Panc1 (cell line): ENCODE results near the gene MYL12A. TPM values are rescaled to one million over a fixed set of nuclear protein-coding genes. Genes with fewer than 3 reads are reported as not detected.

Source experiments
- ATAC-seq: fragments of 200-7000 bp; cut with Tn5 transposase; 2 replicates; pipeline ENCODE4 v1.9.1; 2020; ENCODE audit warnings: mild to moderate bottlenecking, moderate library complexity
- BruUV-seq: library from RNA; stranded (reverse); fragments of 400-500 nt; replicated peaks from 2 replicates; lab custom pipeline; 2021; lab: Mats Ljungman, UMichigan
- CTCF ChIA-PET: fragments of 300-600 bp; sonication (Branson Sonifier 250); formaldehyde crosslinking; loops from one replicate; lab custom pipeline; 2022; ENCODE audit warnings: antibody characterized with exemption; lab: Charles Lee
- POLR2A ChIA-PET: fragments of 300-600 bp; sonication (Branson Sonifier 250); formaldehyde crosslinking; loops from one replicate; lab custom pipeline; 2022; ENCODE audit warnings: antibody characterized with exemption; lab: Charles Lee
- DNase-seq: peaks from one replicate; pipeline ENCODE4 v3.0.0-alpha.2; 2010; ENCODE audit warnings: low read depth, low spot score
- H3K27ac ChIP-seq: 2 replicates; pipeline ENCODE4 v1.5.1; 2011; ENCODE audit warnings: mild to moderate bottlenecking, low read length, inconsistent platforms
- H3K27me3 ChIP-seq: fragments of 200-500 bp; sonication (Bioruptor generic); 2 replicates; pipeline ENCODE4 v1.6.0; 2014; ENCODE audit warnings: low read length, inconsistent platforms; ENCODE audit not compliant: control insufficient read depth, insufficient read depth
- H3K36me3 ChIP-seq: fragments of 200-500 bp; sonication (Bioruptor generic); 2 replicates; pipeline ENCODE4 v1.5.1; 2014; ENCODE audit warnings: inconsistent platforms, mild to moderate bottlenecking, low read length, moderate library complexity; ENCODE audit not compliant: control insufficient read depth, insufficient read depth
- H3K4me1 ChIP-seq: 2 replicates; pipeline ENCODE4 v1.5.1; 2011; ENCODE audit warnings: inconsistent platforms, mild to moderate bottlenecking, low read length, moderate library complexity; ENCODE audit not compliant: control insufficient read depth, insufficient read depth
- H3K4me3 ChIP-seq, 2 experiments: 2 replicates each; pipeline ENCODE4 v1.5.1; 2011 to 2012; ENCODE audit warnings: low read depth in 2 of 2, low read length in 2 of 2, mild to moderate bottlenecking in 2 of 2, inconsistent platforms in 1 of 2, moderate library complexity in 1 of 2
- H3K9me3 ChIP-seq: fragments of 200-500 bp; sonication (Bioruptor generic); 2 replicates; pipeline ENCODE4 v1.5.1; 2014; ENCODE audit warnings: low read depth, mild to moderate bottlenecking, inconsistent platforms, low read length, moderate library complexity; ENCODE audit not compliant: control insufficient read depth, insufficient read depth
- CTCF ChIP-seq: fragments of 450-650 bp; IDR thresholded peaks from 2 replicates; pipeline ENCODE4 v1.5.1; 2017; ENCODE audit warnings: mild to moderate bottlenecking
- POLR2AphosphoS5 ChIP-seq: IDR thresholded peaks from 2 replicates; pipeline ENCODE4 v1.6.1; 2012; ENCODE audit warnings: mild to moderate bottlenecking, low read depth, low read length, moderate library complexity
- REST ChIP-seq, 2 experiments: IDR thresholded peaks; 2 replicates each; pipeline ENCODE4 v1.6.1; 2011 to 2012; ENCODE audit warnings: low read depth in 2 of 2, control low read depth in 1 of 2, low read length in 1 of 2, mild to moderate bottlenecking in 1 of 2, moderate library complexity in 1 of 2; ENCODE audit not compliant: insufficient read depth in 1 of 2
- SIN3A ChIP-seq: IDR thresholded peaks from 2 replicates; pipeline ENCODE4 v1.6.1; 2012; ENCODE audit warnings: low read depth, mild to moderate bottlenecking, low read length, moderate library complexity, borderline replicate concordance; ENCODE audit not compliant: insufficient read depth
- TCF7L2 ChIP-seq: IDR thresholded peaks from 2 replicates; pipeline ENCODE4 v1.6.1; 2011; ENCODE audit warnings: mild to moderate bottlenecking, low read depth, low read length, inconsistent platforms
- in situ Hi-C: cut with HindIII; loops from 2 replicates; pipeline ENCODE4 v1.10.0; 2016; ENCODE audit warnings: low sequenced_read_pairs, low pct_unique_long_range_greater_than_20kb
- intact Hi-C: fragments of 100-400 bp; cut with micrococcal nuclease; formaldehyde crosslinking; loops from one replicate; pipeline ENCODE4 v1.10.0; 2022; ENCODE audit not compliant: unreplicated experiment
- total RNA-seq: library from RNA; stranded (reverse); gene quantifications from one replicate; pipeline ENCODE4 v1.2.1, GENCODE V29; 2021; ENCODE audit not compliant: unreplicated experiment

Gene MYL12A
- total RNA-seq, 1 experiment from 2014 or later: 489 TPM

- intact Hi-C loops: no loop called here
- BruUV-seq: no TSS peak
- ChIA-PET CTCF (no interaction called here), POLR2A (interaction anchor here (0.9 kb wide), 1 partner anchor 197 kb away, joined by 3 read pairs; no protein-coding TSS in a partner anchor)
- H3K27ac ChIP-seq: peak overlapping the region; percentile 100
- no peak for TF ChIP-seq CTCF
- no peak for TF ChIP-seq TCF7L2
- TF ChIP-seq REST (IDR thresholded peaks at IDR 0.05; ENCODE audit: insufficient read depth in 1 of 2, low read depth in 2 of 2, low read length in 1 of 2): no peak
- TF ChIP-seq SIN3A: no peak
- TF ChIP-seq POLR2AphosphoS5: peak; percentile 46; the same call in 1 of the 2 replicates
- no peak for DNase-seq
- peak overlapping the region; percentile 98 to 99 for H3K4me3 ChIP-seq
- peaks cover 49% of the 10 kb centered on the region for H3K36me3 ChIP-seq
- H3K9me3 ChIP-seq: no peaks in the 10 kb centered on the region
- ATAC-seq: no peak
- in situ Hi-C loops: no loop called here
- H3K27me3 ChIP-seq: no peaks in the 10 kb centered on the region
- H3K4me1 ChIP-seq: peaks cover 50% of the 10 kb centered on the region
Measured at GRCh38 chr18:3250237-3251107, 2.9 kb downstream of the MYL12A start.

- Histone ChIP-seq H3K4me1 (peaks cover 59% of the 10 kb centered on the region), H3K36me3 (peaks cover 59% of the 10 kb centered on the region), H3K9me3 (no peaks in the 10 kb centered on the region), H3K27me3 (no peaks in the 10 kb centered on the region), H3K27ac (peak overlapping the region; percentile 100), H3K4me3 (peak overlapping the region in 1 of 2 experiments; percentile 98; a peak in 1 of 4 replicates)
- DNase-seq (no peak), ATAC-seq (no peak)
- BruUV-seq: no TSS peak
- CTCF ChIA-PET: no interaction called here
- POLR2A ChIA-PET: interaction anchor here (0.5 to 0.9 kb wide), 2 partner anchors 196 to 200 kb away, joined by 3 to 5 read pairs; no protein-coding TSS in a partner anchor
- TF ChIP-seq CTCF: no peak
- TF ChIP-seq POLR2AphosphoS5: peak; percentile 45; the same call in 1 of the 2 replicates
- in situ Hi-C loops (no loop called here), intact Hi-C loops (no loop called here)
Measured at GRCh38 chr18:3251249-3251962, 3.8 kb downstream of the MYL12A start.
